HG02588 (cell line): ENCODE results near the gene R3HDM4.
A peak's percentile ranks its signal among the peaks of the same experiment; 100 is the strongest.

ENCODE experiments used
- ATAC-seq: cut with Tn5 transposase; IDR thresholded peaks from one replicate; pipeline ENCODE4 v1.9.1; 2021; ENCODE audit warnings: mild to moderate bottlenecking, moderate library complexity; ENCODE audit not compliant: unreplicated experiment

The R3HDM4 gene

DNA sequence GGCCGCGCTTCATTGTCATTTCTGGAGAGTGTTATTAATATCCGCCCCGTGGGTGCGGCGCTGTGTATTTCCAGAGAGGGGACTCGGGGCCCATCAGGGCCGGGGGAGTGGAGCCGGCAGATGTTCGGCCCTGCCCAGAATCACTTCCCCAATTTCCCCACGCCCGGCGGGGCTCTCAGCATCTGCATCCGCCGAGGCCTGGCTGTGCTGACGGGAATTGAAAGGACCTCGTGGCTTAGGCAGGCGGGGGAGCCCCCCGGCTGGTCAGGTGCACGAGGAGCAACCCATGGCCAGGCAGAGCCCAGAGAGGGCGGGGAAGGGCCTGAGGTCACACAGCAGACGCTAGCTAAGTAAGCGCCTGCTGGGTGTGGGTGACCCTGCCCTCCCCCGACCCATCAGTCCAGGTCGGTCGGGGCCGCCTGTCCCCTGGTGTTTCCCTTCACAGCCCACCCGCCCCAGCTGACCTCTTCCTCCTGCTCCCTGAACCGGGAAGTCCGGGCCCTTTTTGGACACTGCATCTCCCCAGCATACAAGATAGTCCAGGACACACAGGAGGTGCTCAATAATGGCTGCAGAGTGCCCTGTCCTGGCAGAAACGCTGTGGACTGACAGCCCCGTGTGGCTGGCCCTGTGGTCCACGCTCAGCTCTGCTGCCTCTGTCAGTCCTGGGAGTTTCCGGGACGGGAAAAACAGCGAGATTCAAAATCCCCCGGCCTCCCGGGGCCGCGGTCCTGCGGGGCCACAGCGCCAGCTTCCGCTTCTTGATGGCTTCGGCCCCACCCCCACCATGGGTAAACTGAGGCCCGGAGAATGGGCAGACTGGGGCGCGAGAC lies 34.9 kb upstream of the R3HDM4 start:
- peak; percentile 48 for ATAC-seq

DNA sequence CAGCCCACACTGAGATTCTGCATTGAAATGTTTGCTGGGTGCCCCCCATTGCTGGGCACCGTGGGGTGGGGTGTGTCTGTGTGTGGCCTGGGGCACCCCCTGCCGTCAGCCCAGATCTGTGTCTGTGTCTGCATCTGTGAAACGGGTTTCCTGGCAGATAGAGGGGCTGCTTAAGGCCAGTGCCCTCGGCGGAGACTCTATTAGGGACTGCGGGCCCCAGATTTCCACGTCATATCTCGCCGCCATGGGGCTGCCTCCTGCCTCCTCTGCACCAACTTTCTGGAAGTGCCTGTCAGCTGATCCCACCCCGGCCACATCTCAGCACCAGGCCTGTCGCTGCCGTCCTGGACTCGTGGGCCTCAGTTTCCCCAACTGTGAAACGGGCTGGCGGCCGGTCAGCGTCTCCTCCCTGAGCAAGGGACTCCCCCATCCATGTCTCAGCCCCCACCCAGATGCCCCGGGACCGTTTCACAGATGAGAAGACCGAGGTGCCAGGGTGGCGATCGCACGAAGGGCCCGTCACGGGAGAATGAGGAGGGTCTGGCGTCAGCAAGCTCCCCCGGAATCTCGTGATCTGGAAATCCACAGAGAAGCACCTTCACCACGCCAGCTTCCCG lies 34.2 kb upstream of the R3HDM4 start:
- ATAC-seq = peak; percentile 17

DNA sequence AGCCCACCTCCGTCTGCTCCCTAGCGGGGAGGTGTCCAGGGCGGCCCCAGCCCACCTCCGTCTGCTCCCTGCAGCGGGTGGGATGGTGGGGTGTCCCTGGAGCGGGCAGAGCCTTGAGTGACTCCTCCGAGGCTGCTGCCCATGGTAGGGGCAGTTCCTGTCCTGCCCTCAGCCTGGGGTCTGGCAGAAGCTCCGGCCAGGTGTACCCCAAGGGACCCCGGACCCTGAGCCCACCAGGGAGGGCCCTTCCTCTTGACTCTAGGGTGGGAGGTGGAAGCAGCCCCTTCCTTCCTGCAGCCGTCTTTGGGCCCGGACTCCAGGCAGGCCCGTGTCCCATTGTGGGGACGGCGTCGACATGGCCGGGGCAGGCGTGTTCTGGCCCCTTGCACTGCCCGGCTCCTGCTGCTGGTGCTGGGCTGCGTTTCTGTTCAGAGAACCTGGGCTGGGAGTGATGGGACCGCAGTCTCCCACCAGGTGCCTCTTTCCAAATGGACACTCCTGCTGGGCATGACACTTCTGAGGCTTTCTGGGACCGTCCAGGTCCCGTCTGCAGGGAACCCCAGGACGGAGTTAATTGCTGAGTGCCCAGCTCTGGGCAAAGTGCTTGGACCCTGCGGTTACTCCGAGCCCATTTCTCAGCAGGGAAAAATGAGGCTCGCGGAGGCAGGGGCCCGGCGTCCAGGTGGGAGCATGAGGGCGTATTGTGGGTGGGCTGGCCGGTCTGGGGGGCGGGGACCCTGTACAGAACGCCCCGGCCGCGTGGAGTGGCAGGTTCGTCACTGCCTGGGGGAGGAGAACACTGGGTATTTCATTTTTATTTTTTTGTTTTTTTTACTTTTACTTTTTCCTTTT lies 32.6 kb upstream of the R3HDM4 start:
- no peak for ATAC-seq

DNA sequence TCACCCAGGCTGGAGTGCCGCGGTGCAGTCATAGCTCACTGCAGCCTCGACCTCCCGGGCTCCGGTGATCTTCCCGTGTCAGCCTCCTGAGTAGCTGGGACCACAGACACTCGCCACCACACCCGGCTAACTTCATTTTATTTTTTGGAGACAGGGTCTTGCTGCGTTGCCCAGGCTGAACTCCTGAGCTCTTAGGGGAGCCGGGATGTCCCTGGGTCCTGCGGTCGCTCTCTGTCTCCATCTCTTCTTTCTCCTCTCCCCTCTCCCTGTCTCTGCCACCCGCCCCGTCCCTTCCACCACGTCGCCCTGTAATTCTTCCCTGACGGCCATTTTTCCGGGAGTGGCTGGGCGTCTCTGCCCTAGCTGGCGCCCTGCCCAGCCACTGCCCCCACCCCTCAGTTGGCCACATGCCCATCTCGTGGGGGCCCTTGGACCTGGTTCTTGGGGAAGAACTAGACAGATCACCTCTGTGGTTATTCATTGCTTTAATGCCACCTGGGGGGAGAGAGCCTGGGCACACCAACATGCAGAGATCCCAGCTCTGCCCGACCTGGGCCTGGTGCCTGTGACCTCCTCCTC lies 31.7 kb upstream of the R3HDM4 start:
- ATAC-seq = no peak

DNA sequence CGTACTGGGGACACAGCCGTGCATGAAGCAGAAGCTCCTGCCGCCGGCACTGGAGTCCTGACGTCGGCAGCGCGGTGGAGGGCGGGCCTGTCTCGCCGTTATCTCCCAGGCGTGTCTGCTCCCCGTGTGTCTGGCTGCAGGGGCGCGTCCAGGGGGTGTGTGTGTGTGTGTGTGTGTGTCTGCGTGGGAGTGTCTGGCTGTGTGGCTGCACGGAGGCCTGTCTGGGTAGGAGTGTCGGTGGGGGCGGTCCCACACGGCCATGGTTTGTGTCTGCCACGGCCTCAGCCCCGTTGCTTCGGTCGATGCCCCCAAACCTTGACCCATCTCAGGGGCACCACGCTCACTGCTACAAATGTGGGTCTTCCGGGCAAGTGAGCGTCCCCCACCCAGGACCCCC lies 31.1 kb upstream of the R3HDM4 start:
- no peak for ATAC-seq

DNA sequence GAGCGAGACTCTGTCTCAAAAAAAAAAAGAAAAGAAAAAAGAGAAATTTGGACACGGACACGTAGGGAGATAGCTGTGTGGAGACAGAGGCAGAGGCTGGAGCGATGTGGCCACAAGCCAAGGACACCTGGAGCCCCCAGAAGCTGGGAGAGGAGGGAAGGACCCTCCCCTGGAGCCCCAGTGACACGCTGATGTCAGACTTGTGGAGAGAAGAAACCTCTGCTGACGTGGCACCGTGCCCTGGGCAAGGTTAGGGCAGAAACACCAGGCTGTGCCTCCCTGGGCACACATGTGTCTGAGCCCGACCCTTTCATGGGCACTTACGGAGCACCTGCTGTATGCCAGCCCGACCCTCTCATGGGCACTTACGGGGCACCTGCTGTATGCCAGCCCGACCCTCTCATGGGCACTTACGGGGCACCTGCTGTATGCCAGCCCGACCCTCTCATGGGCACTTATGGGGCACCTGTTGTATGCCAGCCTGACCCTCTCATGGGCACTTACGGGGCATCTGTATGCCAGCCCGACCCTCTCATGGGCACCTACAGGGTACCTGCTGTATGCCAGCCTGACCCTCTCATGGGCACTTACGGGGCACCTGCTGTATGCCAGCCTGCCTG lies 30.6 kb upstream of the R3HDM4 start:
- no peak for ATAC-seq

DNA sequence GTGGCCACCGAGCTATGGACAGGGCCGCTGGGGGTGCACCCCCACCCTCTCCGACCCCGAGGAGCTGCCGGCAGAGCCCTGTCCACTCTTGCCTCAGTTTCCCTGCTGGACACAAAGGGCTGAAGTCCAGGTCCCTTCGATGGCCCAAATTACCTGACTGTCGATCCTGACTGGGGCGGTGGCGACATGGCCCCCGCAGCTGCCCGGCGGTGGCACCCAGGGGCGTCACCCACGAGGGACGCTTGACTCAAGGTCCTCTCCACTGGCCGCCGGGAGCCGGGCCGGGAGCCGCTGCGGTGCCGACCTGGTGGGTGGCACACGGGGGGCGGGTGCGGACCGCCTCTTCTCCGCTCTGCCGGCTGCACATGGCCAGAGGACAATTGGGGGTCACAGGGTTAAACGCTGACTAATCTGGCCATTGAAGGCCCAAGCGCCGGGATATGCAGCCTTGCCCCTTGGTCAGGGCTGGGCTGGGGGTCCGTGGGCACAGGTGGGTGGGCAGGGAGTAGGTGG lies 29.2 kb upstream of the R3HDM4 start:
- ATAC-seq = no peak

DNA sequence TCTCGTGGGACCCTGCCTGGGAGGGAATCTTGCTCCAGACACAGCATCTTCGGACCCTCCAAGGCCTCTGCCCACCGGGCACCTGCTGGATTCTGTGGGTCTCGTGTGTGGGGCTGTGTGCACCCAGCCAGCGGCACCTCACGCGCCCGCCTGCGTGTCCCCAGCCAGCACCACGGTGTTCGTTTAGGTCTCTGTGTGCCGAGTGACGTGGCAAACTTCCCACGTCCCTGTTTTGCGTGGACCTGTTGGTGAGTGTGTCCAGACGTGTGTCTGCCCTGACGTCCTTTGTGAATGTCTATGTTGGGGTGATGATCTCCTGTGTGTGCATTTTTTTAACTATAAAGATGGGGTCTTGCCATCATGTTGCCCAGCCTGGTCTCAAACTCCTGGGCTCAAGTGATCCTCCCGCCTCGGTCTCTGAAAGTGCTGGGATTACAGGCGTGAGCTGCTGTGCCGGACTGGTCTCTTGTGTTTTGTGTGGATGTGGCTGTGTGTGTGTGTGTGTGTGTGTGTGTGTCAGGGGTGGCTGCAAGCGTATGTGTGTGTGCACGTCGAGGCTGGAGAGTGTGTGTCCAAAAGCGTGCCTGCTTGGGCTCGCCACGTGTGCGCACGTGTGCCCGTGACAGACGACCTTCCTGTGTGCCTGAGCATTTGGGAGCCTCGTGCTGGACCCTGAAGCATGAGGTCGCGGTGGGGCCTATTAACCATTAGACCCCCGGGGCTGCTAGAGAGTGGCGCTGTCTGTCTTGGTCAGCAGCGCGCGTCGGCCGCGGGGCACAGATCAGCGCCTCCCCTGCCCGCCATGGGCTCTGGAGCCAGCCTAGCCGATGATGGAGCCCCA lies 28.5 kb upstream of the R3HDM4 start:
- ATAC-seq = no peak

DNA sequence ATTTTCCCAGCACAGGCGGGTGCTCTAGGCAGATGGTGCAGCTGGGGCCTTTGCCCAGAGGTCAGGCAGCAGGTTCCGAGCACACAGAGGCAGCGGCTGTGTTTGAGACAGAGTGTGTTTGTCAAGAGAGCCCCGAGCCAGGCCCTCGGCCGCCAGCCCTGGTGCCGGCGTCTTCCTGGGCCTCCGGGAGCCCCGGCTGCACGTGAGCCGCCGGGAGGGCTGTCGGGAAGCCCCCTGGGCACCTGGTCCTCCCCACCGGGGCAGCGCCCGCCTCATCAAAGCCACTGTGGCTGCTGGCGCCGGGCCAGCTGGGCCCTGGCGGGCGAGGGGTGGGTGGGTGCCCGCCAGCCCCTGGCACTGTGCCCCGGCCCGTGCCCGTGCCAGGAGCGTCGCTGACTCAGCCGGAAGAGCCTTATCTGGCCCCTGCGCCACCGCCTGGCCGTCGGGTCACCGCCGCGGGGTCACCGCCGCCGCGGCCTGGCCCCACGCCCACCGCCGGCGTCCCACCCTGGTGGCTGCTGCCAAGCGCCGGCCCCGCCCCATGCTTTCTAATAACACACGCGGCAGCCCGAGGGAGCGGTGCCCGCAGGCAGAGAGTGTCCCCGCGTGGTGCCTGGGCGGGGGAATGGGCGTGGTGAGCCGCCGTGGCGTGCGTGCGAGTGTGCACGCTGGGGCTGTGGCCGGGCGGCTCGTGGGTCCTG lies 27.7 kb upstream of the R3HDM4 start:
- ATAC-seq = peak; percentile 32

DNA sequence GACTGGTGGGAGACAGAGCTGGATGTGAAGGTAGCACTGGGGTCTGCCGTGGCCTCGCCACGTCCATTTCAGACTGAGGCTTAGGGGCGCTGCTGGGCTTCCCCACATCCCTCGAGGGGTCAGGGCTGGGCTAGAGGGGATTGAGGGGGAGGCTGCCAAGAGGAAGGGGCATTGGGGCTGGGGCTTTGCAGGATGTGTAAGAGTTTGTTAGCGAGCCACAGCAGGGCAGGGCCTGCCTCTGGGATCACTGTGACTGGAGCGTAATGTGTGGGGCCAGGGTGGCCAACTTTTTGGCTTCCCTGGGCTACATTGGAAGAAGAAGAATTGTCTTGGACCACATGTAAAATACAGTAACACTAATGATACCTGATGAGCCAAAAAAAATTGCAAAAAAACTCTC lies 26.9 kb upstream of the R3HDM4 start:
- ATAC-seq = no peak

DNA sequence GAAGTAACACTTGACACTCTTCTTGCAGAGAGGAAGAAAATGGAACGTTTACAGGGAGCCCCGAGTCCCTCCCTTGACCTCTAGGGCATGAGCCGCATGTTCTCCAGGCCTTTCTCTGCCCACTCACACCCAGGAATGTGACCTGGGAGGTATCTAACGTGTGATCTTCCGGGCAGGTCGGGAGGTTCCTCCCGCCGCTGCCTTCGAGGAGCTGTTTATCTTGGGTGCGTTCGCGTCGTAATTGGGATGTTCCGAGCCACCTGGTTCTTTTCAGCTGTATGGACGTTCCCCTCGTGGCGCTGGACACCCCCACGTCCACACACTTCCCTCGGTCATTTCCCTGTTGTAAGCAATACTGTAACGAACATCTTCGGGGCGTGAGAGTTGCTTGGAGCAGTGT lies 26.4 kb upstream of the R3HDM4 start:
- ATAC-seq = no peak

DNA sequence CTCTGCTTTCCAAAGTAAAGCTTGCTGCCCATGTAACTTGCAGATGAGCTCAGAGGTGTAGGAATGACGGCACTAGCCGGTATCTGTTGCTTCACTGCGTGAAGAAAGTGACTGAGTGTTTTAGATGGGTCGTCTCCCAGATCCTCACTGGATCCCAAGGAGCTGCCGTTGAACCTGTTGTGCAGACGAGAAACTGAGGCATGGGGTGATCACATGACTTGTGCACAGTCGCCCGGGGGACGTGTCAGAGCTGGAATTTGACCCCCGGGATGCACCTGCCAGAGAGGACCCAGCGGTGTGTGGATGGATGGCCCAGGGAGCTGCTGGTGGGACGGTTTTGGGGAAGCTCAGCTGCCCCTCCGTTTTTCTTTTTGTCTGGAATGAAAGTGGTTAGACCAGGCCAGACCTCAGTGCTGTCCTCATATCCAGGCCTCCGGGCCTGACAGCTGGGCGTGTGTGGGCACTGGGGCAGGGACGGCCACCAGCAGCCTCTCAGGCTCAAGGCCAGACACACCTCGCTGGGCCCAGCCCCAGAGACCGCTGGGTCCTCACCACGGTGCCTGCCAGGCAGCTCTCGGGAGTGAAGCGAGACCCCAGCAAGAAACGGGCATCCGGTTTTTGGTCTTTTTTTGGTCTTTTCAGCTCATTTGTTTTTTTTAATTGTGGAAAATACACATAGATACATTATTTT lies 25.4 kb upstream of the R3HDM4 start:
- ATAC-seq = no peak

DNA sequence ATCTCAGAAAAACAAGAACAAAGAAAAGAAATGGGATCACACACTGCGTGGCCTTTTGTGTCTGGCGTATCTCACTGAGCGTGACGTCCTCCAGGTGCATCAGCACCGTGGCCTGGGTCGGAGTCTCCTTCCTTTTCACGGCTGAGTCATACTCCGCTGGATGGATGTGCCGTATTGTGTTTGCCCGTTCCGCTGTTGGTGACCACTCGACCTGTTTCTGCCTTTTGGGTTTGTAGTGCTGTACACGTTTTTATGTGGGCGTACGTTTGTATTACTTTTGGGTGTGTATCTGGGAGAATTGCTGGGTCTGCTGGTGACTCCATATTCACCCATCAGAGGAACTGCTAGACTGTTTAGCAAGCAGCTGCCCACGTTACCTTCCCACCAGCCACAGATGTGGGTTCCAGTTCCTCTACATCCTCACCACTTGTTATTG lies 24.3 kb upstream of the R3HDM4 start:
- no peak for ATAC-seq

DNA sequence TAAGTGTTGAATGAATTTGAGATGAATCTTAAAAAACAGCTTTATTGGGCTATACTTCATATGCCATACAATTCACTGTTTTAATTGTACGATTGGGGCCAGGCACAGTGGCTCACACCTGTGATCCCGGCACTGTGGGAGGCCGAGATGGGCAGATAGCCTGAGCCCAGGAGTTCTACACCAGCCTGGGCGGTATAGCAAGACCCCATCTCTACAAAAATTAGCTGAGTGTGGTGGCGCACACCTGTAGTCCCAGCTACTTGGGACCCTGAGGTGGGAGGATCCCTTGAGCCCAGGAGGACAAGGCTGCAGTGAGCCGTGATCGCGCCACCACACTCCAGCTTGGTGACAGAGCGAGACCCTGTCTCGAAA lies 23.1 kb upstream of the R3HDM4 start:
- no peak for ATAC-seq

DNA sequence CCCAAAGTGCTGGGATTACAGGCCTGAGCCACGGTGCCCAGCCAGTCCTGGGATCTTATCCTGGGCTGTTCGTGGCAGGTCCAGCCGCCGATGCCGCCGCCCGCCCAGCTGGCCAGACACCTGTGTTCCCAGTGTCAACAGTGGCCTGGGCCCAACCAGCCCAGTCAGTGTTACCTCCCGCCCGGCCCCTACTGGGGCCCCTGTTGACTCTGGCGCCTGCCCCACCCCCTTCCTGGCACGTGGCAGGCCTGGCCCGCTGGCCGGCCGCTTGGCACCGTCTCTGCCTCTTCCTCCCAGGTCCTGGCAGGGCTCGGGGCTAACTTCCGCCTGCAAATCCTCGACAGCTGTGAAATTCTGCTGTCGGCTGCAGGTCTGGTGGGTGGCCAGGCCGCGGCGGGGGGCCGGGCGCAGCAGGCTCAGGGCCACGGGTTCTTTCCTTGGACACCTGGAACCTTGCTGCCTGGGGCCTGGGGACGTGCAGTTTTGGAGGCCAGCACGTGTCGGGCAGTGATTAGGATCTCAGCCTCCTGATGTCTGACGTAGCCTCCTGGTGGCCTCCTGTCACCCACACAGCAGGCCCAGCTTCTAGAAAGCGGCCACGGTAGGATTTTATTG lies 22.0 kb upstream of the R3HDM4 start:
- ATAC-seq = no peak

DNA sequence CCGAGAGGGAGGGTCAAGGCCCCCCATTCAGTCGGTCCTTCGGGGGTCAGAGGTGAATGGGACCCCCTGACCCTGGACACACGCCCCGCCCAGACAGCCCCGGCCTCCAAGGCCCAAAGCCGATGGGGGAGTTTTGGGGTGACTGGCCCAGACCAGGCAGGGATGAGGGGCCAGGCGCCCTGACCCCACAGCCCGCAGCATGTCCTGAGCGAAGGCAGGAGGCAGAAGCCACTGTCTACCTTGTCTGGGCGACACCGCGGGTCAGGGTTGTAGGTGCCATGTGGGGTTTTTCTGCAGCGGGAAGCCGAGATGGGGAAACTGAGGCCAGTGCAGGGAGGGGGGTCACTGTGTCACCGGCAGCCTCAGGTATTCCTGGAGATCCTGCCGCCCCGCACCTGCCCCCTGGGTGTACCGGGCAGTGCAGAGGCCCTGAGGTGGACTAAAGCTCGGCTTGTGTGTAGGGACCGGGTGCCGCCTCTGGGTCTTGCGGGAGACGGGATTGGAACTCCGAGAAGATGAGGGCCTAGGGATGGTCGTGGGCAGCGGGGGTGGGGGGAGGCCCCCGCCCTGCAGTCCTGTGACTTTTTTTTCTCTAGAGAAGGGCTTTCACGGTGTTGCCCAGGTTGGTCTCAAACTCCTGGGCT lies 21.3 kb upstream of the R3HDM4 start:
- ATAC-seq = no peak

DNA sequence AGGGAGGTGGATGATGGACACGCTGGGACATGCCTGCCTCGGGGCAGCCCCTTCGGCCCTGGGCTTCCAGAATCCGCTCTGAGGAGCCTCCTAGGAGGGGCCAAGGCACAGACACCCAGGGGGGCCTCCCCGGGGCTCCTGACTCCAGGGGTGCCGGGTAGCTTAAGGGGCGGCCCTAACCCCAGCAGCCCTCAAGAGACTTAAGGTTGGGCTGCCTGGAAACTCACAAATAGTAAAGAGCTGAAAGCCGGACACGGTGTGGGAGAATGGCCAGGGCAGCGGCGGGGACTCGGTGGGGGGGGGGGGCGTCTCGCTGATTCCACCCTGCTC lies 20.5 kb upstream of the R3HDM4 start:
- ATAC-seq = no peak
